Activated CD4-positive, alpha-beta T cell treated with anti-CD3 and anti-CD28 coated beads for 36 hours (primary cell): ENCODE results near the gene OR2W3. TPM values are rescaled to one million over a fixed set of nuclear protein-coding genes. Genes with fewer than 3 reads are reported as not detected.
"Not testable (repeated sequence)": the region's sequence is repeated elsewhere in the genome, so short reads cannot be mapped to it uniquely, and the experiment has no call there.

ENCODE experiments used
- ATAC-seq: fragments of 200-7000 bp; cut with Tn5 transposase; one replicate; pipeline ENCODE4 v1.10.0; 2021; ENCODE audit warnings: mild to moderate bottlenecking, moderate library complexity
- CTCF ChIA-PET: fragments of 350-600 bp; sonication (Branson Sonifier 250); formaldehyde crosslinking; loops from one replicate; lab custom pipeline; 2021; ENCODE audit warnings: antibody characterized with exemption; lab: Charles Lee
- POLR2A ChIA-PET: fragments of 350-600 bp; sonication (Branson Sonifier 250); formaldehyde crosslinking; loops from one replicate; lab custom pipeline; 2021; ENCODE audit warnings: antibody characterized with exemption, inconsistent platforms; lab: Charles Lee
- DNase-seq: peaks from one replicate; pipeline ENCODE4 v3.0.0-alpha.2; 2020
- H3K27ac Mint-ChIP-seq: one replicate; pipeline ENCODE4 v1.8.0; 2021; ENCODE audit warnings: mixed read lengths
- H3K27me3 Mint-ChIP-seq: one replicate; pipeline ENCODE4 v1.8.0; 2021; ENCODE audit warnings: mixed read lengths
- H3K36me3 Mint-ChIP-seq: one replicate; pipeline ENCODE4 v1.8.0; 2021; ENCODE audit warnings: low read depth, mixed read lengths
- H3K4me1 Mint-ChIP-seq: one replicate; pipeline ENCODE4 v1.8.0; 2021; ENCODE audit warnings: mixed read lengths
- H3K4me3 Mint-ChIP-seq: one replicate; pipeline ENCODE4 v1.8.0; 2021; ENCODE audit warnings: mild to moderate bottlenecking, moderate library complexity, mixed read lengths
- H3K9me3 Mint-ChIP-seq: one replicate; pipeline ENCODE4 v1.8.0; 2021; ENCODE audit warnings: low read depth, mixed read lengths
- intact Hi-C, 2 experiments: fragments of 100-400 bp; cut with DNase I in 1 of 2; cut with micrococcal nuclease in 1 of 2; formaldehyde crosslinking; loops; one replicate each; pipeline versions ENCODE4 v1.14.2 to v1.15.1; 2022 to 2024; cut with DNase I, micrococcal nuclease
- total RNA-seq, 2 experiments: library from RNA; stranded (reverse); gene quantifications; one replicate each; pipeline ENCODE4 v1.2.3, GENCODE V29; 2021

Gene OR2W3
- total RNA-seq, 2 experiments from 2014 or later = not detected

GRCh38 chr1:247923941-247924340, 28.6 kb downstream of the OR2W3 start:
- POLR2A ChIA-PET = no interaction called here
- H3K4me1 Mint-ChIP-seq = no peaks in the 10 kb centered on the region
- H3K27me3 Mint-ChIP-seq = no peaks in the 10 kb centered on the region
- H3K27ac Mint-ChIP-seq = no peak overlapping the region
- intact Hi-C loops = no loop called here
- H3K36me3 Mint-ChIP-seq = no peaks in the 10 kb centered on the region
- no peaks in the 10 kb centered on the region for H3K9me3 Mint-ChIP-seq
- no peak overlapping the region for H3K4me3 Mint-ChIP-seq
- no peak for DNase-seq
- no peak for ATAC-seq
- CTCF ChIA-PET = interaction anchor here (1.0 kb wide), 1 partner anchor 17 kb away, joined by 3 read pairs; no protein-coding TSS in a partner anchor

- ATAC-seq = no peak
- CTCF ChIA-PET = interaction anchor here (1.0 kb wide), 1 partner anchor 18 kb away, joined by 3 read pairs; no protein-coding TSS in a partner anchor
- H3K4me3 Mint-ChIP-seq = no peak within 1 kb of the TSS
Measured at GRCh38 chr1:247924868-247925267, 29.5 kb downstream of the OR2W3 start, which contains the start of gene OR2AJ1. Gene OR2AJ1, plus strand, starts transcription at chr1:247924889. Its CDS starts 8,880 bp downstream, at chr1:247933769.

GRCh38 chr1:247933989-247934388, 38.6 kb downstream of the OR2W3 start:
- POLR2A ChIA-PET = no interaction called here
- no peaks in the 10 kb centered on the region for H3K36me3 Mint-ChIP-seq
- H3K27ac Mint-ChIP-seq = no peak overlapping the region
- no peaks in the 10 kb centered on the region for H3K4me1 Mint-ChIP-seq
- CTCF ChIA-PET = no interaction called here
- H3K4me3 Mint-ChIP-seq = no peak overlapping the region
- intact Hi-C loops = loop anchor here in 1 of 2 experiments (10.0 kb wide), 2 partner anchors 681 to 751 kb away; no protein-coding TSS in a partner anchor
- peaks cover 4% of the 10 kb centered on the region for H3K27me3 Mint-ChIP-seq
- H3K9me3 Mint-ChIP-seq = no peaks in the 10 kb centered on the region
- ATAC-seq (no peak), DNase-seq (no peak)

More at GRCh38 chr1:247924868-247925267, 29.5 kb downstream of the OR2W3 start, which contains the start of gene OR2AJ1:
- H3K27me3 Mint-ChIP-seq = no peaks in the 10 kb centered on the region
- POLR2A ChIA-PET = no interaction called here
- H3K27ac Mint-ChIP-seq = no peak within 1 kb of the TSS
- H3K9me3 Mint-ChIP-seq = no peaks in the 10 kb centered on the region
- intact Hi-C loops = no loop called here
- H3K4me1 Mint-ChIP-seq = no peaks in the 10 kb centered on the region
- H3K36me3 Mint-ChIP-seq = no peaks in the 10 kb centered on the region
- no peak for DNase-seq

GRCh38 chr1:247935781-247936180, 40.4 kb downstream of the OR2W3 start:
- Mint-ChIP-seq H3K4me3 (no peak overlapping the region), H3K27ac (no peak overlapping the region), H3K4me1 (no peaks in the 10 kb centered on the region), H3K36me3 (no peaks in the 10 kb centered on the region), H3K27me3 (peaks cover 4% of the 10 kb centered on the region), H3K9me3 (no peaks in the 10 kb centered on the region)
- POLR2A ChIA-PET = no interaction called here
- no peak for DNase-seq
- CTCF ChIA-PET = interaction anchor here (0.7 to 1.6 kb wide), 4 partner anchors 21 to 869 kb away, joined by 3 to 5 read pairs (median 4); no protein-coding TSS in a partner anchor
- intact Hi-C loops = loop anchor here (5.0 to 10.0 kb wide), 5 partner anchors 253 to 887 kb away; no protein-coding TSS in a partner anchor
- ATAC-seq = no peak

GRCh38 chr1:247936415-247936814, 41.0 kb downstream of the OR2W3 start:
- ATAC-seq = no peak
- Mint-ChIP-seq H3K4me3 (no peak overlapping the region), H3K27me3 (peaks cover 2% of the 10 kb centered on the region), H3K36me3 (no peaks in the 10 kb centered on the region), H3K4me1 (no peaks in the 10 kb centered on the region), H3K9me3 (no peaks in the 10 kb centered on the region), H3K27ac (no peak overlapping the region)
- intact Hi-C loops = loop anchor here (5.0 to 10.0 kb wide), 5 partner anchors 254 to 886 kb away; no protein-coding TSS in a partner anchor
- POLR2A ChIA-PET = no interaction called here
- DNase-seq = no peak
- CTCF ChIA-PET = interaction anchor here (0.6 to 1.6 kb wide), 6 partner anchors 22 to 885 kb away, joined by 3 to 5 read pairs (median 4); no protein-coding TSS in a partner anchor

- not testable (repeated sequence) for H3K27me3 Mint-ChIP-seq, H3K4me1 Mint-ChIP-seq, H3K9me3 Mint-ChIP-seq, H3K36me3 Mint-ChIP-seq
- Mint-ChIP-seq H3K4me3 (peak overlapping the region; percentile 78), H3K27ac (peak overlapping the region; percentile 44)
- intact Hi-C loops = loop anchor here (1.0 to 10.0 kb wide), 8 partner anchors 31 to 885 kb away; no protein-coding TSS in a partner anchor
- ATAC-seq = peak; percentile 98
- DNase-seq = peak; percentile 97
- POLR2A ChIA-PET = interaction anchor here (0.5 to 0.6 kb wide), 2 partner anchors 313 to 937 kb away, joined by 3 read pairs; no protein-coding TSS in a partner anchor
- CTCF ChIA-PET = interaction anchor here (0.5 to 1.6 kb wide), 7 partner anchors 8 to 373 kb away, joined by 3 to 5 read pairs (median 3); no protein-coding TSS in a partner anchor
Measured at GRCh38 chr1:247936965-247937734, 41.8 kb downstream of the OR2W3 start.

- no peaks in the 10 kb centered on the region for H3K36me3 Mint-ChIP-seq
- H3K27ac Mint-ChIP-seq = no peak overlapping the region
- no peak for ATAC-seq
- no peaks in the 10 kb centered on the region for H3K9me3 Mint-ChIP-seq
- ChIA-PET POLR2A (no interaction called here), CTCF (no interaction called here)
- no peak for DNase-seq
- H3K4me1 Mint-ChIP-seq = no peaks in the 10 kb centered on the region
- intact Hi-C loops = no loop called here
- no peak overlapping the region for H3K4me3 Mint-ChIP-seq
- peaks cover 2% of the 10 kb centered on the region for H3K27me3 Mint-ChIP-seq
Measured at GRCh38 chr1:247942624-247943023, 47.2 kb downstream of the OR2W3 start.

Other genes with a start within 250 kb of the OR2W3 start
- not detected for gene OR13G1, start 215.8 kb upstream of the OR2W3 start, total RNA-seq
- not detected for gene OR6F1, start 178.9 kb upstream of the OR2W3 start, total RNA-seq
- not detected for gene OR14K1, start 157.0 kb upstream of the OR2W3 start, total RNA-seq
- gene OR14A2, start 147.4 kb upstream of the OR2W3 start, total RNA-seq = not detected
- not detected for gene OR1C1, start 135.0 kb upstream of the OR2W3 start, total RNA-seq
- gene OR14A16, start 71.5 kb upstream of the OR2W3 start, total RNA-seq = not detected
- gene OR11L1, start 53.7 kb upstream of the OR2W3 start, total RNA-seq = not detected
- under 1 TPM; 0.16 to 0.18 TPM for gene TRIM58, start 38.4 kb upstream of the OR2W3 start, total RNA-seq
- not detected for gene OR2T8, start 24.7 kb downstream of the OR2W3 start, total RNA-seq
- gene OR2AJ1, start 29.3 kb downstream of the OR2W3 start, total RNA-seq = not detected
- gene OR2L8, start 53.3 kb downstream of the OR2W3 start, total RNA-seq = not detected
- gene OR2AK2, start 69.6 kb downstream of the OR2W3 start, total RNA-seq = not detected
- not detected for gene OR2L5, start 118.1 kb downstream of the OR2W3 start, total RNA-seq
- under 1 TPM; 0.11 to 0.12 TPM for gene OR2L2, start 134.5 kb downstream of the OR2W3 start, total RNA-seq
- gene OR2L3, start 151.2 kb downstream of the OR2W3 start, total RNA-seq = not detected
- gene OR2L13, start 199.6 kb downstream of the OR2W3 start, total RNA-seq = not detected
- not detected for gene OR2M5, start 249.6 kb downstream of the OR2W3 start, total RNA-seq